Measurements from ENCODE around the gene HYI. TPM values are rescaled to one million over a fixed set of nuclear protein-coding genes. Genes with fewer than 3 reads are reported as not detected.
"Not testable (repeated sequence)": the region's sequence is repeated elsewhere in the genome, so short reads cannot be mapped to it uniquely, and the experiment has no call there.

Gene HYI
- total RNA-seq, 1 donor from 2014 or later = 56.4 TPM

- no peak for DNase-seq (ENCODE audit: low spot score in 2 of 2)
- TF ChIP-seq, protein P1, sequence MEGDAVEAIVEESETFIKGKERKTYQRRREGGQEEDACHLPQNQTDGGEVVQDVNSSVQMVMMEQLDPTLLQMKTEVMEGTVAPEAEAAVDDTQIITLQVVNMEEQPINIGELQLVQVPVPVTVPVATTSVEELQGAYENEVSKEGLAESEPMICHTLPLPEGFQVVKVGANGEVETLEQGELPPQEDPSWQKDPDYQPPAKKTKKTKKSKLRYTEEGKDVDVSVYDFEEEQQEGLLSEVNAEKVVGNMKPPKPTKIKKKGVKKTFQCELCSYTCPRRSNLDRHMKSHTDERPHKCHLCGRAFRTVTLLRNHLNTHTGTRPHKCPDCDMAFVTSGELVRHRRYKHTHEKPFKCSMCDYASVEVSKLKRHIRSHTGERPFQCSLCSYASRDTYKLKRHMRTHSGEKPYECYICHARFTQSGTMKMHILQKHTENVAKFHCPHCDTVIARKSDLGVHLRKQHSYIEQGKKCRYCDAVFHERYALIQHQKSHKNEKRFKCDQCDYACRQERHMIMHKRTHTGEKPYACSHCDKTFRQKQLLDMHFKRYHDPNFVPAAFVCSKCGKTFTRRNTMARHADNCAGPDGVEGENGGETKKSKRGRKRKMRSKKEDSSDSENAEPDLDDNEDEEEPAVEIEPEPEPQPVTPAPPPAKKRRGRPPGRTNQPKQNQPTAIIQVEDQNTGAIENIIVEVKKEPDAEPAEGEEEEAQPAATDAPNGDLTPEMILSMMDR (IDR thresholded peaks at IDR 0.05) = no peak
- H3K36me3 ChIP-seq = no peaks in the 10 kb centered on the region
- intact Hi-C loops (cut with DNase I) = no loop called here
- H3K4me1 ChIP-seq = no peaks in the 10 kb centered on the region
- H3K27me3 ChIP-seq = no peaks in the 10 kb centered on the region
- no peak overlapping the region for H3K4me3 ChIP-seq
- no peak overlapping the region for H3K27ac ChIP-seq
- no peaks in the 10 kb centered on the region for H3K9me3 ChIP-seq
Observed at GRCh38 chr1:43479414-43479813, 25.7 kb upstream of the HYI start.

DNA sequence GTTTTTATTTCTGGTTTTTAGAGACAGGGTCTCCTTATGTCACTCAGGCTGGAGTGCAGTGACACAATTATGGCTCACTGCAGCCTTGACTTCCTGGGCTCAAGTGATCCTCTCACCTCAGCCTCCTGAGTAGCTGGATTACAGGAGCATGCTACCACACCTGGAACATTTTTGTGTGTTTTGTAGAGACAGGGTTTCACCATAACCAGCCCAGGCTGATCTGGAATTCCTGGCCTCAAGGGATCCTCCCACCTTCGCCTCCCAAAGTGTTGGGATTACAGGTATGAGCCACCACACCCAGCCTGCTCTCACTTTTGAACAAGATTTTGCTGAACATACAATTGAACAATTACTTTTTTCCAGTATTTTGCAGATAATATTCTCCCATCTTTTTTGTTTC, 24.0 kb upstream of the HYI start:
- Histone ChIP-seq H3K4me3 (no peak overlapping the region), H3K27me3 (no peaks in the 10 kb centered on the region), H3K4me1 (no peaks in the 10 kb centered on the region), H3K36me3 (no peaks in the 10 kb centered on the region), H3K27ac (no peak overlapping the region), H3K9me3 (no peaks in the 10 kb centered on the region)
- DNase-seq (ENCODE audit: low spot score in 2 of 2) = no peak
- intact Hi-C loops (cut with DNase I) = no loop called here
- TF ChIP-seq, protein P1 (IDR thresholded peaks at IDR 0.05) = no peak

GRCh38 chr1:43475611-43476401, 22.1 kb upstream of the HYI start:
- H3K27ac ChIP-seq; H3K36me3 ChIP-seq; DNase-seq (ENCODE audit: low spot score in 2 of 2); H3K4me1 ChIP-seq; H3K9me3 ChIP-seq; intact Hi-C loops (cut with DNase I); H3K4me3 ChIP-seq; H3K27me3 ChIP-seq: not testable (repeated sequence)

DNA sequence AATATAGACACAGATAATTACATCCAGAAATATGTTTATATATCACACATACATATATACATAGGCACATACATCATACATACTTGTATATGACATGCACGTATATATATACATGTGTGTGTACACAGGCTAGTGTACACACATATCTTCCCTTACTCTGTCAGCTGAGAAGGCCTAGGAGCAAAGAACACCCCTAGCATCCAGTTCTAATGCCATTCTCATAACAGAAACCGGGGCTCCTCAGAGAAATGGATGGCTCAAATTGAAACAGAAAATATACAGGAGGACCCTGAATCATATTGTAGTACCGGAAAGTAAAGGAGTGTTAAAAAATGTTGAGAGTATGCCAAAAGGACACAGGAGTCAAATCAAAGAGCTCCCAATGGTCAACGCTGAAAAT, 19.7 kb upstream of the HYI start:
- no peak overlapping the region for H3K27ac ChIP-seq
- no peak overlapping the region for H3K4me3 ChIP-seq
- no peaks in the 10 kb centered on the region for H3K4me1 ChIP-seq
- no peaks in the 10 kb centered on the region for H3K27me3 ChIP-seq
- no peaks in the 10 kb centered on the region for H3K36me3 ChIP-seq
- intact Hi-C loops (cut with DNase I) = no loop called here
- TF ChIP-seq, protein P1 (IDR thresholded peaks at IDR 0.05) = no peak
- H3K9me3 ChIP-seq = no peaks in the 10 kb centered on the region
- no peak for DNase-seq (ENCODE audit: low spot score in 2 of 2)

- DNase-seq (ENCODE audit: low spot score in 2 of 2); H3K36me3 ChIP-seq; H3K27me3 ChIP-seq; H3K4me3 ChIP-seq; intact Hi-C loops (cut with DNase I); H3K9me3 ChIP-seq; H3K4me1 ChIP-seq: not testable (repeated sequence)
- H3K27ac ChIP-seq = peak overlapping the region in 1 of 2 donors; percentile 21
Observed at GRCh38 chr1:43472463-43473151, 18.9 kb upstream of the HYI start.

GRCh38 chr1:43472087-43472462, 18.3 kb upstream of the HYI start:
- Histone ChIP-seq H3K27ac (no peak overlapping the region), H3K36me3 (no peaks in the 10 kb centered on the region), H3K27me3 (no peaks in the 10 kb centered on the region), H3K9me3 (no peaks in the 10 kb centered on the region), H3K4me3 (no peak overlapping the region), H3K4me1 (no peaks in the 10 kb centered on the region)
- intact Hi-C loops (cut with DNase I) = no loop called here
- DNase-seq (ENCODE audit: low spot score in 2 of 2) = no peak
- TF ChIP-seq, protein P1 (IDR thresholded peaks at IDR 0.05) = no peak
